ENCODE data around the gene MKRN2. TPM values are rescaled to one million over a fixed set of nuclear protein-coding genes. Genes with fewer than 3 reads are reported as not detected.

MKRN2 gene
- total and polyA plus RNA-seq, 2 of the 8 experiments (the other 6 are each of a cell fraction or from before 2014, with no cell fraction given) = 15.3 to 17.6 TPM

DNA sequence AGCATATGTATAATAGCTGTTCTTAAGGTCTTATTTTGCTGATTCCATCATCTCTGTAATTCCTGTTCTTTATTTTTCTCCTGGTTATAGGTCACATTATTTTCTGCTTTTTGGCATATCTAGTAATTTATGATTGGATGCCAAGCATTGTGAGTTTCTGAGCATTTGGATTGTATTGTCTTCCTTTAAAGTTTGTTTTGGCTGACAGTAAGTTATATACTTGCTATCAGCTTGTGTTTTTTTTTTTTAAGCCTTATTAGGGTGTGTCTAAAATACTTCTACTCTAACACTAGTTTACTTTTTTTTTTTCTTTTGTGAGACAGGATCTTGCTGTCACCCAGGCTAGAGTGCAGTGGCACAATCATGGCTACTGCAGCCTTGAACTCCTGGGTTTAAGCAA, 10.1 kb downstream of the MKRN2 start:
- H4K20me1 ChIP-seq (replicated peaks in 1 of 2; ENCODE audit: control insufficient read depth in 1 of 2, insufficient read depth in 2 of 2, low read length in 2 of 2) = peaks cover 2 to 16% of the 10 kb centered on the region in 2 experiments
- H3K4ac ChIP-seq (replicated peaks; ENCODE audit: insufficient read length, low read depth, low read length) = no peak overlapping the region
- TF ChIP-seq BCL11A (IDR thresholded peaks at IDR 0.05; ENCODE audit: low read depth in 2 of 2, low read length in 2 of 2) = no peak
- TF ChIP-seq EP300 (IDR thresholded peaks at IDR 0.05; ENCODE audit: borderline replicate concordance in 1 of 2, low read depth in 2 of 2, low read length in 2 of 2) = no peak
- no peak for TF ChIP-seq SP2 (IDR thresholded peaks at IDR 0.05; ENCODE audit: low read length)
- TF ChIP-seq MAFK (IDR thresholded peaks at IDR 0.05; ENCODE audit: low read depth, low read length) = no peak
- no peak for TF ChIP-seq RAD21 (IDR thresholded peaks at IDR 0.05 in 1 of 2, conservative IDR thresholded peaks at IDR 0.05 in 1 of 2; ENCODE audit: low read depth in 2 of 2, low read length in 2 of 2)
- TF ChIP-seq PHF8 (conservative IDR thresholded peaks at IDR 0.05; ENCODE audit: low read depth, low read length) = no peak
- no peak overlapping the region for H2AFZ ChIP-seq (ENCODE audit: low read length)
- no peak overlapping the region for H4K8ac ChIP-seq (ENCODE audit: extremely low read depth, insufficient read depth, low read length)
- H3K56ac ChIP-seq (replicated peaks; ENCODE audit: insufficient read length, low read depth, low read length) = no peak overlapping the region
- ChIA-PET CTCF (ENCODE audit: partially characterized antibody) (interaction anchor here (0.6 to 1.4 kb wide), 5 partner anchors 11 to 496 kb away, joined by 3 to 4 read pairs (median 3); no protein-coding TSS in a partner anchor), POLR2A (ENCODE audit: partially characterized antibody) (no interaction called here)
- no peak overlapping the region for H3K27ac ChIP-seq (ENCODE audit: low read depth, low read length)
- H2BK5ac ChIP-seq (ENCODE audit: low read depth, low read length) = no peak overlapping the region
- no peak overlapping the region for H2AK5ac ChIP-seq (ENCODE audit: low read depth, low read length)
- H3K4me3 ChIP-seq (ENCODE audit: extremely low read depth in 1 of 4, insufficient read depth in 2 of 4, low read depth in 3 of 4, low read length in 4 of 4) = no peak overlapping the region
- no peak overlapping the region for H3K23ac ChIP-seq (ENCODE audit: insufficient read length)
- peaks cover 8% of the 10 kb centered on the region for H3K79me1 ChIP-seq (ENCODE audit: low read depth, low read length)
- peaks cover 0 to 5% (median under 1%) of the 10 kb centered on the region in 4 experiments; a peak in 3 of 7 replicates for H3K4me1 ChIP-seq (replicated peaks in 1 of 4; ENCODE audit: control insufficient read depth in 3 of 4, insufficient read depth in 4 of 4, low read length in 3 of 4)
- H2BK12ac ChIP-seq (ENCODE audit: low read depth, low read length) = no peak overlapping the region
- peaks cover 2 to 63% of the 10 kb centered on the region in 2 experiments; a peak in 3 of 4 replicates for H3K79me2 ChIP-seq (ENCODE audit: control insufficient read depth in 1 of 2, insufficient read depth in 2 of 2, low read length in 2 of 2)
- H2BK20ac ChIP-seq (ENCODE audit: low read length) = no peak overlapping the region
- no peak overlapping the region for H3K14ac ChIP-seq (ENCODE audit: insufficient read length)
- H3K27me3 ChIP-seq (replicated peaks in 1 of 4; ENCODE audit: control insufficient read depth in 3 of 4, extremely low read depth in 1 of 4, insufficient read depth in 3 of 4, low read length in 3 of 4) = no peaks in the 10 kb centered on the region
- DNase-seq (ENCODE audit: low read depth in 1 of 2, low spot score in 2 of 2) (no peak), FAIRE-seq (no peak)
- H3K4me2 ChIP-seq (ENCODE audit: insufficient read depth in 1 of 2, low read depth in 2 of 2, low read length in 2 of 2) = no peak overlapping the region
- no peak overlapping the region for H3K18ac ChIP-seq (ENCODE audit: extremely low read depth, low read length)
- no peaks in the 10 kb centered on the region for H3K9me3 ChIP-seq (ENCODE audit: insufficient read depth in 2 of 2, low read depth in 1 of 2, low read length in 1 of 2)
- H3K9ac ChIP-seq (replicated peaks in 1 of 4; ENCODE audit: extremely low read depth in 1 of 4, low read depth in 3 of 4, low read length in 3 of 4) = no peak overlapping the region
- H4K91ac ChIP-seq (replicated peaks; ENCODE audit: insufficient read length, low read length) = no peak overlapping the region
- H4K5ac ChIP-seq (ENCODE audit: insufficient read length, low read depth, low read length) = no peak overlapping the region
- H2BK120ac ChIP-seq (replicated peaks; ENCODE audit: low read depth, low read length) = no peak overlapping the region
- H2BK15ac ChIP-seq (ENCODE audit: low read length) = no peak overlapping the region
- peaks cover 6 to 21% (median 16%) of the 10 kb centered on the region in 4 experiments; a peak in 7 of 8 replicates for H3K36me3 ChIP-seq (ENCODE audit: control insufficient read depth in 2 of 4, insufficient read depth in 4 of 4, low read length in 3 of 4)
- H3K23me2 ChIP-seq (ENCODE audit: low read depth, low read length) = no peaks in the 10 kb centered on the region
